Measurements from ENCODE around the gene TNFRSF8. TPM values are rescaled to one million over a fixed set of nuclear protein-coding genes. Genes with fewer than 3 reads are reported as not detected.
A peak's percentile ranks its signal among the peaks of the same experiment; 100 is the strongest.

The TNFRSF8 gene
- total and polyA plus RNA-seq, 9 of the 15 experiments (the other 6 are each of a cell fraction or from before 2014, with no cell fraction given): 3.5 to 38.4 (median 17.1) TPM

DNA sequence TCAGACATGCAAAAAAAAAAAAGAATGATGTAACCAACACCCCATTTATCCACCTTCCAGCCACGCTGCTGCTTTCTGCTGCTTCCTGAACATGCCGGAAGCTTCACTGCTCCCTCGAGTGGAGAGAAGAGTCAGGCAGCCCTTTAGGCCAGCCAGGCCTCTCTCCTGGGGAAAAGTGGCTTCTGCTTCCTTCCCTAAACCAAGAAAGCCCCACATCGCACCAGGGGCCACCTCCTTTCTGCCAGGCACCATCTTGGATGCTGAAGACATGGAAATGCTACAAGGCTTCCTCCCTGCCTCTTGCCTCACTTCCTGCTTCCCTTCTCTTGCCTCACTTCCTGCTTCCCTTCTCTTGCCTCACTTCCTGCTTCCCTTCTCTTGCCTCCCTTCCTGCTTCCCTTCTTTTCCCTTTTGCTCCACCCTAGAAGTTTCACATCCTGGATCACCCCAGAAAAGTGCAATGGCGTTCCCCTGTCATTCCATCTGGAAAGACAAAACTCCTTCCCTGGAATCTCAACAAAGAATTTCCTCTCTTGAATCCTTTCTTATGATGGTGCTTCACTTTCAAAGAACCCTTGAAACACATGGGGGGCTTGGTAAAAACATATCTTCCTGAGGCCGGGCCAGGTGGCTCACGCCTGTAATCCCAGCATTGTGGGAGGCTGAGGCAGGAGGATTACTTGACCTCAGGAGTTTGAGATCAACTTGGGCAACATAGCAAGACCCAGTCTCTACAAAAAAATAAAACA, 18.7 kb downstream of the TNFRSF8 start (continued):
- no peak for TF ChIP-seq RUNX1 (IDR thresholded peaks at IDR 0.05; ENCODE audit: low read depth)
- TF ChIP-seq LCOR (CRISPR knock-in tag; IDR thresholded peaks at IDR 0.05): no peak
- TF ChIP-seq CXXC5 (CRISPR knock-in tag; IDR thresholded peaks at IDR 0.05): 0 out of 2 replicates have a peak, but pooled peaks have one; percentile 14
- TF ChIP-seq PYGO2 (tag; IDR thresholded peaks at IDR 0.05): no peak
- TF ChIP-seq HDAC1 (IDR thresholded peaks at IDR 0.05): 0 out of 4 replicates have a peak, but pooled peaks of 1 of the 2 experiments have one; percentile 23
- TF ChIP-seq TBP (optimal IDR thresholded peaks at IDR 0.05; ENCODE audit: low read depth, low read length): no peak
- peak; percentile 92 for TF ChIP-seq E2F8 (IDR thresholded peaks at IDR 0.05; ENCODE audit: low read depth, partially characterized antibody)
- peak in 1 of 2 experiments; percentile 79; a peak in 1 of 3 replicates for TF ChIP-seq CBX3 (IDR thresholded peaks at IDR 0.05; ENCODE audit: borderline replicate concordance in 1 of 2, low read length in 2 of 2)
